Left cardiac atrium (tissue), 4 donors: ENCODE data around the gene LPP. TPM values are rescaled to one million over a fixed set of nuclear protein-coding genes. Genes with fewer than 3 reads are reported as not detected.

Source experiments
- ATAC-seq, 2 donors: fragments of 200-7000 bp; cut with Tn5 transposase; one replicate each; pipeline ENCODE4 v1.9.1; 2020; ENCODE audit warnings: mild to moderate bottlenecking in 2 of 2, moderate library complexity in 2 of 2
- DNase-seq: peaks from one replicate; pipeline ENCODE4 v3.0.0-alpha.2; 2020
- intact Hi-C, 2 donors: fragments of 100-400 bp; cut with DNase I; formaldehyde crosslinking; loops; one replicate each; pipeline versions ENCODE4 v1.14.1 to v1.15.1; 2022 to 2023
- total RNA-seq, 2 donors: library from RNA; stranded (reverse); fragmentation: NEBNext Ultra II Directional; extraction: Animal tissue kit (Norgen Biotek cat#: 25700); gene quantifications; one replicate each; pipeline ENCODE4 v1.2.1, GENCODE V29; 2021
- donor health status: DM: no; HTN: yes; CAD: no.
- donor health status: DM: no; HTN: yes; CAD: no; lungs with severe emphysema.
- donor health status: DM: yes; HTN: yes; CAD: no.
- donor health status: Dilated cardiomyopathy.

LPP gene
- total RNA-seq, 2 donors from 2014 or later: 152 to 181 TPM

DNA sequence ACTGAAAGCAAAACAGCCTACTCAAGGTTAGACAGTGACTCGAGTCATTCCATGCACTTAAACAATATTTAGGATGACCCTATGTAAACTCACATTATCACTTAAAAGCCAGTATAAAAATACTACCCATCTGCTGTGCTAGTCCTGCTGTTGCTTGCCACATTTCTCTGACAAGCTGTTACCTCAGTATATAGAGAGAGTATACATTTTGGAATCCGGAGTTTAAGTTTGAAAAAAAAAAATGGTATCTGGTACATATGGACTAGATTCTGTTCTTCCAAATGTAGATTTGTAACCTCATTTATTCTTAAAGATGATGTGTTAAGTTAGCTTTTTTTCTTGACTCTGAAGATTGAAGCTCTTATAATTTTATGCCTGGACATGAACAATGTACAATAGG lies 514.0 kb downstream of the LPP start:
- intact Hi-C loops: no loop called here
- ATAC-seq (no peak), DNase-seq (no peak)

DNA sequence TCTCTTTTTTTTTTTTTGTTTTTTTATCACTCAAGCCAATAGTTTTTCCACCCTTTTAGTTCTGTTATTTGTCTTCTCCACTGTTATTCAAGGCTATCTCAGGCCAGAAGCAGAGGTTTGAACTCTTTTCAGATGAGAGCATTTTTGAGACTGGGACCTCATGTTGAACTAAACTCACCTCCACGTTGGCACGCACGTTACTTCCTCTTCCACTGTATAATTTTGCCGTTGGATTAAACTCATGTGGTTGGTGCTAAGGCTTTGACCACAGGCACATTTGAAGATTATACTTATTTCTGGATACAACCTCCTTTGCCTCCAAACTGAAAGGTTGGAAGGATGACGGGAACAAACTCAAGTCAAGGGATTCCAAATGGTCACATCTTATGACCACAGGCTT lies 516.5 kb downstream of the LPP start:
- no peak for ATAC-seq
- intact Hi-C loops: no loop called here
- no peak for DNase-seq

DNA sequence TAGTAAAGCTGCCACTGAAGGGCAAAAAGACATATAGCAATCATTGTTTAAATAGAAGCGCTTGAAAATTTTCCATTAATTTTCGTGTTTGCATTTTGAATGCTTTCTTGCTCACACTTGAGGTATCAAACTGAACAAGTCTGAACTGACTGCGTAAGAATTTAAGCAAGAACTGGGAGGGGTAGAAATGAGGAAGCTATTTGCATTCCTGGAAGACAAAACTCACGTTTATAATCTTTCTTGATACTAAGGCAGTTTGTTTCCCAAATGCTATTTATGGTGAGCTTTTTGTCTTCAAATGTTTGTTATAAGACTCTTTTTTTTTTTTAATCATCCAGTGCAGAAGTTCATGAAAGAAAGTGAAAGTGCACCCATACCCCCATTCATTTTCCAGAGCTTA lies 518.0 kb downstream of the LPP start:
- no peak for DNase-seq
- no peak for ATAC-seq
- intact Hi-C loops: no loop called here

DNA sequence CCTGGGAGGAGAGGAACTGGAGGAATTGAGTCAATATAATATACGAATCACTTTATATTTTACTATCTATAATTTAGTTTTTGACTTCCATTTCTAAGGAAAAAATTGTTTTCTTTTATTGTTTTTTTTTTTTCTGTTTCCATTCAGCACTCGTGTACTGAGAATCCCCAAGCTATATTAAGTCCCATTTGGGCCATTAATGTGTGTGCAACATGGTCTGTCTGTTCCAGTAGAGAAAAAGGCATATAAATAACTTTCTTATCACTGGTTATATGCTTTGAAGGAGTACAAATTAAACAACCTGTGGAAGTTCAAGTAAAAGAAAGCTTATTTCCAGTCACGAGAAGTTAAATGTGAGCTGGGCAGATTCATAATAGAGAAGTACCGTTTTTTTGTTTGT lies 518.9 kb downstream of the LPP start:
- intact Hi-C loops: no loop called here
- no peak for DNase-seq
- ATAC-seq: no peak

DNA sequence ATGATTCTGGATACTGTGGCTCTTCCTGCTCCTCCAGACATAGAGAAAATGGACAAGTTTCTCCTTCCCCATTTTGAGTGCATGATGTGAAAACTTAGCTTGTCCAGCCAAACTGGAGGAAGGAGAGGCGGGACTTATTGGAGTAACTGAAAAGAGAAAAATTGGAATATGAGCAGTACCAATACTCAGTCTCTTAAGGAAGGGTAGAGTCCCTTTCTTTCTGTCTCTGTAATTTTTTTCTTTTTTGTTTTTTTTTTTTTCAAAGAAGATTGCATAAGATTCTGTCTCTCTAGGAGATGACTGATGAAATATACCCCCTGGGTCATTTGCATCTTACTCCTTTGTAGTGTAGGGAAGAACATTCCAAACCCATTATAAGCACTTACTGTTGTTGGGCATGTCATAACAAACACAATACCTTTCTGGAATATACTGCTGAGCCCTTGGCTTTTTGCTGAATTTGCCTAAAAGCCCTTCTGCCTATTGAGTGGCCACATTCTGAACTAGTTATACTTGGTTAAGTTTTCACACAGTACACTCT lies 519.8 kb downstream of the LPP start:
- intact Hi-C loops: no loop called here
- ATAC-seq (peak; percentile 27 to 86), DNase-seq (no peak)

DNA sequence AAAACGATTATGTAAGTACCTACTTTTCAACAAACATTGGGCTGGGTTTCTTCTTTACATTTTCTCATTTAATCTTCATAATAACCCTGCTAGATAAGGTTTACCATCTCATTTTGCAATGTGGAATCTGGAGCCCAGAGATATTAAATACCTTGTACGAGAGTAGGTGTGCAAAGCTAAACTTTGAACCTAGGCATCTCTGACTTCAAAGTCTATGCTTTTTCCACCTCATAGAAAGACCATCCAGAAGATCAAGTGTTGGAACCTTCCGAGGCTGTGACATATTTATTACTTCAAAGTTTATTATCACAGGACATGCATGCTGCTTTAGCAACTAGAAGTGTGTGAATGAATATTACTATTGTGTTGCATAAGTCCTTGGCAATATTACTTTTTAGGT lies 520.6 kb downstream of the LPP start:
- ATAC-seq: no peak

DNA sequence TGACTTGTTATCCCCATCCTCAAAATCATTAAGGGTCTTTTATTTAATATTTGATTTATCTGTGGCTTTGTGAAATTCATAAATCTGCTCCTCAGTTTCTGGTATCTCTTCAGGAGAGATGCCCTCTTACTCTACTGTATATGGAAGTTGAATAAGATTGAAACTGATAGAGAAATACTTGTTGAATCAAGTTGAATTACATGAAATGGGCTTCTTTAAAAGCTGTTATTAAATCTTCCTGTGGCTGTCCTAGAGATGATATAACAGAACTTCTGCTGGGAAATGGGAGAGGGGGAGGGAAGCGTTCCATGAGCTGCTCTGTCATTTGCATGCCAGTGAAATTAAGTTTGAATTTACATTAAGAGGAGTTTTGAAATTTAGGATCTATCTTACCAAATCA lies 523.4 kb downstream of the LPP start:
- intact Hi-C loops: no loop called here
- ATAC-seq: no peak
- DNase-seq: no peak

More for the DNA sequence above, 520.6 kb downstream of the LPP start:
- intact Hi-C loops: no loop called here
- DNase-seq: no peak

DNA sequence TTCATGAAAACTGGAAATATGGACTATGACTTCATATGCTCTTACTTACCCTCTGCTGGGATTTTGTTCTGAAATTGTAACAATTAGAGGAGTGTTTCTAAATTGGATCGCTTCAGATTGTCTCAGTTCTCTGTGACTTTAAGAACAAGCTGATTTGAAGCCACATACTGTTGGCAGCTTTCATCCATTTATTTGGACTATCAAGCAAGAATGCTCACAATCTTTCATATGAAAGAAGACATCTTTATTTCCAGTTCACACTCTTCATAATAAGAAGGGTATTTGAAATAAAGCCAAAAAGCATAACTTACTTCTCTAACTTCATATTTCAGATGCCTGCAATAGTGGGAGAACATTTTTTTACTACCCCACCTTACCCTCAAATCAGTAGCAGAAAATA lies 526.2 kb downstream of the LPP start:
- intact Hi-C loops: no loop called here
- ATAC-seq (peak in 1 of 2 donors; percentile 45), DNase-seq (no peak)

DNA sequence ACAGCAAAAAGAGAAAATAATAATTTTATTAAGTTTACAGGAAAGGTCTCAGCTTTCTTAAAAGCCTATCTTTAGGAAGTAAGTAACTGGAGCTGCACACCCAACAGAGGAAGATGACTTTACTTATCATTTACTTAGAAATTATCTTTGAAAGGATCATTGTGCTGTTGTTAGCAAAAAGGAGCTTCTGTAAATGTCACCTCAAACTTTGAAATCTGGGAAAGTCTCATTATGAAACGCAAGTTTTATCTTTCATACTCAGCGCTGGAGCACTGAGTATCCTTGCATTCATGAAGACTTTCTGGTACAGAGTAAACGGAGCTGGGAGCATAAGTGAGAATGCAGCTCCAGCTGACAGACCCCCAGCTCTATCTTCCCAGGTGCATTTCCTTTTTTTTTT lies 526.6 kb downstream of the LPP start:
- no peak for ATAC-seq
- intact Hi-C loops: no loop called here
- no peak for DNase-seq

DNA sequence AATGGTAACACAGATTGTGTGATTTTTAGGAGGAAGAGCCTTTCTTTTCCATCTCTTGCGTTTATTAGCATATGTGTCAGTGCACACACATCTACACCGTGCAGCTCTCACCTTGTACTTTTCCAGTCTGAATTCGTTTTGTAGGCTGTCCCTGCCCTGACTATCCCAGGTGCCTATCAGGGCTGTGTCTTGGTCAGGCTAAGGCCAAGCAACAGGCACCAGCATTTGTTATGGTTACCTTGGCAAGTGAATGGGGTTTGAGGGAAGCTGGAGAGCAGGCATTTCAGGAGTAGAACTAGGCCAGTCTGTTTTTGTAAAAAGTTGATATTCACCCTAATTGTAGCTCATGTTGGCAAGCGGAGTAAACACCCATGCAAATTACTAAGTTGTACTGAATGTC lies 528.4 kb downstream of the LPP start:
- intact Hi-C loops: no loop called here
- no peak for ATAC-seq

DNA sequence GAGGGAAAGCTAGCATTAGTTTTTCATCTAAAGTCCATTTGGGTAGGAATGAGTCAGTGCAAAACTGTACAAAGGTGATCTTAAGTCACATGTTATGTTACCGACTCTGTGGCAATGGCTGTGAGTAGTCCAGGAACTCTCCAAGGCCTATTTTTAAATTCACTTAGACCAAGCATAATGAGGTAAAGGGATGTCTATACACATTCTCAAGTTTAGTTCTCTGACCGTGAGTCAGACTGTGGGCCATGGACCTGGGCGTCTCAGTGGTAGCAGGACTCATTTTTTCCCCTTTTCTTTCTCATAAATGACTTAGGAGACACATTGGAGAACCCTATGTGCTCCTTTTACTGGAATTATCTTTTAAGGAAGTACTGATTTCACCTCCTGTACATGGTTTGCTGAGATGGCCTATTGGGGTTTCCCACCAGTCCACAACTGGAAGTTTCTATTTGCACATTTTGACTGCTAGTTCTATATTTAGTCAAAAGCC lies 529.1 kb downstream of the LPP start:
- ATAC-seq (peak; percentile 49 to 88), DNase-seq (peak; percentile 36)
- intact Hi-C loops: no loop called here

More for the DNA sequence above, 528.4 kb downstream of the LPP start:
- DNase-seq: no peak

DNA sequence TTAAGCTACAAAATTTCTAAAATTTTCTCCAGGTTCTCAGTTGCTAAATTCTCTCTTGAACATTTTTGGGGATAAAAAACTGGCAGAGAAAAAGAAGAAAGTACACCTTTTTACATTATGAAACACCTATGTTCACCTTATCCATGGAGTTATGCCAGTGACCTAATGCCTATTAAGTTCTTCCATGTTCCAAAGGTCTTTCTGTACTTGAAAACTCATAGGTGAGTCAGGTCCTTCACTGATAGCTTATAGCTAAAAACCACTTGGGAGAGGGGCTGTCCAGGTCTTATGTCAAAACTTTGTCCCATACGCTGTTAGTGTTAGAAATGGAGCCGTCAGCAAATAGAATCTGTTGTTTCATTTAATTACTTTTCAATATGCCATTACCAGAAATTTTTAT lies 530.3 kb downstream of the LPP start:
- no peak for ATAC-seq
- intact Hi-C loops: no loop called here
- no peak for DNase-seq

DNA sequence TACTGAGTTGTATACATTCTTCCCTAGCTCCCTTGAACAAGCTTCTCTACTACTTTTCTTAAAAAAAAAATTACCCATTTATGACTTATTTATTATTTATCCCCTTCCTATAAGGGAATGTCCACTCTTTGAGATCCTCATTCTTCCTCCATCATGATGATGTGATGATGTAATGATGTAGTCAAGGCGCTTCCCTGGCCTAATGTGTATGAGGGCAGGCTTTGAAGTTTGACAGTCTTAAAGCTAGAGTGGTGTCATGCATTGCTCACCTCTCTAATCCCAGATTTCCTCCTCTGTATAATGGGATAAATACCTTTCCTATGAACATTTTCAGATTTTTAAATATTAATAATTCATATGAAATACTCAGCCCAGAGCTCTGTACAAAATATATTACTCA lies 531.8 kb downstream of the LPP start:
- intact Hi-C loops: no loop called here
- no peak for ATAC-seq
- DNase-seq: no peak

DNA sequence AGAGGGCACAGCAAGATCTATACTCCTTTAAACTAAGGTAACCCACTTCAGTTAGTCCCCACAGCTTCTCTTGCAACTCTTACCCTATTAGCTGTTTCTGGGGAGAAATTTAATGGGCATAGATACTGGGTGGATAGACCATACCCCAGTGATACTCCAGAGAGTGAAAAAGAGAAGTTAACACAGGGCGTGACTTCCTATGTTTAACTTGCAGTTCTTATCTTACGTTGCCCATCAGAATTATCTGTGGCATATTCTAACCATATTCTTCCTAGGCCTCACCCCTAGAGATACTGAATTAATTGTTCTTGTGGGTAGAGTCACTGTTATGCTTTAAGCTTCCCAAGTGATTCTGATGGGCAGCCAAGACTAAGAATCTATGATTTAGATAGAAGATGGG lies 532.4 kb downstream of the LPP start:
- no peak for ATAC-seq
- no peak for DNase-seq
- intact Hi-C loops: no loop called here

DNA sequence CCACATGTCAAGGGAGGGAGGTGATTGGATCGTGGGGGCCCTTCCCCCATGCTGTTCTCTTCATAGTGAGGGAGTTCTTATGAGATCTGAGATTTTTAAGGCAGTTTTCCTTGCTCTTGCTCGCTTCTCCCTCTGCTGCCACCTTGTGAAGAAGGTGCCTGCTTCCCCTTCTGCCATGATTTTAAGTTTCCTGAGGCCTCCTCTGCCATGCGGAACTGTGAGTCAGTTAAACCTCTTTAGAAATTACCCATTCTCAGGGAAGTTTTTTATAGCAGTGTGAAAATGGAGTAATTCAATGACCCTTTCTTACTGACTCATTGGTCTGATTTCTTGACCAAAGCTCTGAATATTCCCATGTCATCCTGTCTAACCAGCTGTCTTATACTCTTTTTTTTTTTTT lies 533.4 kb downstream of the LPP start:
- intact Hi-C loops: no loop called here
- ATAC-seq: no peak
- no peak for DNase-seq

DNA sequence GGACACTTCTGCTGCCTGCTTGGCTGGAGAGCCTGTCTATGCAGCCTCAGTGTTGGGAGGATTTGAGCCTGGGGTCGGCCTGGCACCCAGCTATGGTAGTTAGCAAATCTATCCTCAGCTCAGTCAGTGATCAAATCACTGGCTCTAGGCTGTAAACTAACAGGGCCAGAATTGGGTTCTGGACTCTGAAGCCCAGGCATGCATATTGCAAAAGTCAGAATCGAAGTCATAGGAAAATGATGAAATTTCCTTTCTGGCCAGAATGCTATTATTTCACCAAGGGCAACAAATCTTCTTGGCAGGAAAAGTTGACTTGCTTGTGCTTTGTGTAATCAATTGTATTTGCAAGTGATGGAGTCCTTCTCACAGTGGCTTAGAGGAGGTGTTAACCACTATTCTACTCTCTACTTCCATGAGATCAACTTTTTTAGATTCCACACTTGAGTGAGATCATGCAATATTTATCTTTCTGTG lies 535.2 kb downstream of the LPP start:
- intact Hi-C loops: no loop called here
- DNase-seq: no peak
- peak; percentile 54 to 84 for ATAC-seq

DNA sequence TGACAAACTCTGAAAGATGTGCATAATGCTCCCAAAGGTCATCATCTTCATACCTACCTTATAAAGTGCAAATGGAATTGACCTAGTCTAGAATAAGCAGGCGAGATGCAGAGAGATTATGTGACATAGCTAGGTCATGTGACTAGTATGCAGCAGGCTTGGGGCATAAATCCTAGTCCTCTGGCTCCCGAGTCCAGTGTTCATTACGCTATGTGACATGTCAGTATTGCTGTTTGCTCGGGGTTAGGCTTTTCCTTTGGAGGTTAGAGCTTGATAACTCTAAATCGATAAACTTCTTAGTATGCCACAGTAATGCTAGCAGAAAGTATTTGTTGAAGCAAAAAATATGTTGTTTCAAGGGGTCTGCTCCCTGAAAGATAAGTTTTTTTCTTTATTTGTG lies 536.1 kb downstream of the LPP start:
- DNase-seq (no peak), ATAC-seq (no peak)
- intact Hi-C loops: no loop called here

DNA sequence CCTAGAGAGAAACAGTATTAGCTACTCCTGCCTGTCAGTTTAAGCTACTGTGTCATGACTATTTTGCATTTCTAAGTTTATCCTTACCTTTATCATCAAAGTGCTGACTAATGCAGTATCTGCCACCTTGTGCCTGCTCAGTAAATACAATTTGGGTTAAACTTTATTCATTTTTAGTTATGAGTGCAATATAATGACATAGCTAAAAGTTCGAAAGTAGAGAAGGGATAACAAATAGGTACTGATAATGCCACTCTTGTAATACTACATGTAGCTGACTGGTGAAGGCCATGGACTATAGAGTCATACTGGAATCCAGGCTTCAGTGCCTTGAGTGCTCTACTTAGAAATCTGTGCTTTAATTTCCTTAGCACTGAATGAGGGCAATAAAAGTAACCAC lies 537.0 kb downstream of the LPP start:
- no peak for ATAC-seq
- intact Hi-C loops: no loop called here
- DNase-seq: no peak

DNA sequence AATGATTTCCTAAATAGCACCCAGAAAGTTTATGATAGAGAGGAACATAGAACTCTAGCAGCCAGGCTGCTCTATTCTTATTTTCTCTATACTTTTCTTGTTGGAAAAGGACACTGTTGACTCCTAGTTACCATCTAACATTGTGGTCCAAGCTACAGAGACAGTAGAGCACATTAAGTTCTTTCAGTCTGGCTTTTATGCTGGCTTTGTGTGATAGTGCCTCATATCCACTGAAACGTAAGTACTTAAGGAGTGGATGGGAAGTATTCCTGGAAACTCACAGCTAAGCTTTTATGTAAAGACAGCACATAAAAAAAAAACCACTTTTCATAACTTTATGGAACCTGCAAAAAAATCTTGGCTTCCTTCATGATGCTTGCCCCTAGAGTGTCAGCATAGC lies 537.7 kb downstream of the LPP start:
- intact Hi-C loops: no loop called here
- ATAC-seq: no peak
- no peak for DNase-seq

DNA sequence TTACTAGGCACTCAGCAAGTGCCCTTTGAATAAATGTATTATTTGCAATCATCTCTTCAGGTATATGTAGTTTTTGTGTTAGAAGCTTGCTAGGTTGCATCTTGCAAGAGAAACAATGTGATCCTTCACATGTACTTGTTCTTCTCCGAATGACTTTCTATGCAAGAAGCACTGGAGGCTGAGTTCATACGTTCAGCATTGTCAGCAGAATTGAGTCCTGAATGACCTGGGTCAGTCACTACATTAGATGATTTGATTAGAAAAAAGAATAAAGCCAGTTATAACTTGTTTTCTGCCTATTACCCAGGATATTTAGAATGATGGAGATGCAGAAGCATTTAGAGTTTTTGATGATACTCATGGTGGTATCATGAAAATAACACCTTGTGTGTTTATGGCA lies 538.7 kb downstream of the LPP start:
- ATAC-seq (no peak), DNase-seq (no peak)
- intact Hi-C loops: no loop called here

DNA sequence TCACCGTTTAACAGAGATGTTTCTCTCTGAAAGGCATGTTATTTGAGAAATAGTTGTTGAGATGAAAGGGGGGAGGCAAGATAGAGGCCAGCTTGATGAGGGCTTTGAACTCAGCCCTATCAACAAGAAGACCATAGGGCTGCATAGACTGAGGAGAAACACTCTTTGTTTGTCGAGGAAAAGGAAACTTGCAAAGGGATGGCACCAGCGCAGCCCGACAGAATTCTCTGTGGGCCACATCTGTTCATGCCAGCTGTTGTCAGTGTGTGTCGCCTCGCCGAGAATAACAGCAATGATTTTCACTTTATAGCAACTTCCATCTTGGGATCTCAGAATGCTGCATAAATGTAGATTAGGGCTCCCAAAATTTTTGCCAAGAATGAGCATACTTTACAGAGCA lies 539.5 kb downstream of the LPP start:
- intact Hi-C loops: no loop called here
- no peak for ATAC-seq
- no peak for DNase-seq

DNA sequence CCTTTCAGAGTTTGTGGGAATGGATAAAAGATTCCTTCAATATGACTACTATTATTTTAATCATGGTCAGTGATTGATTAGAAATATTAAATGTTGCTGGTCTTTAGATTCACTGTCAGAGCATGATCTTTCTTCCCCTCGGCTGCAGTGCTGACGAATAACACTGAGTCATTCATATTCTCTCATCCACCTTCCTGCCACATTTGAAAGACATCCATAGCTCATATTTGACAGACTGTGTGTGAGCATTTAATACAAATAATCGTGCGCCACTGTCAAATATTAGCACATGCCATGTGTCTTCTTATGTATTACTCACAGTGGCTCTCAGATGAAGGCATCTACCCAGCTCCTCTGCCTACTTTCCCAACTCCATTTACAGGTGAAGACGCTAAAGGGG lies 541.3 kb downstream of the LPP start:
- no peak for ATAC-seq
- no peak for DNase-seq
- intact Hi-C loops: no loop called here
